DMS53 treated with DMSO at 0.1 percent for 48 hours (cell line): ENCODE data around the gene ZFHX3.
A peak's percentile ranks its signal among the peaks of the same experiment; 100 is the strongest.
"Not testable (repeated sequence)": the region's sequence is repeated elsewhere in the genome, so short reads cannot be mapped to it uniquely, and the experiment has no call there.

ENCODE experiments used
- DNase-seq: peaks from one replicate; lab custom pipeline; 2025; ENCODE audit not compliant: unreplicated experiment; lab: John Stamatoyannopoulos, UW

Gene ZFHX3

DNA sequence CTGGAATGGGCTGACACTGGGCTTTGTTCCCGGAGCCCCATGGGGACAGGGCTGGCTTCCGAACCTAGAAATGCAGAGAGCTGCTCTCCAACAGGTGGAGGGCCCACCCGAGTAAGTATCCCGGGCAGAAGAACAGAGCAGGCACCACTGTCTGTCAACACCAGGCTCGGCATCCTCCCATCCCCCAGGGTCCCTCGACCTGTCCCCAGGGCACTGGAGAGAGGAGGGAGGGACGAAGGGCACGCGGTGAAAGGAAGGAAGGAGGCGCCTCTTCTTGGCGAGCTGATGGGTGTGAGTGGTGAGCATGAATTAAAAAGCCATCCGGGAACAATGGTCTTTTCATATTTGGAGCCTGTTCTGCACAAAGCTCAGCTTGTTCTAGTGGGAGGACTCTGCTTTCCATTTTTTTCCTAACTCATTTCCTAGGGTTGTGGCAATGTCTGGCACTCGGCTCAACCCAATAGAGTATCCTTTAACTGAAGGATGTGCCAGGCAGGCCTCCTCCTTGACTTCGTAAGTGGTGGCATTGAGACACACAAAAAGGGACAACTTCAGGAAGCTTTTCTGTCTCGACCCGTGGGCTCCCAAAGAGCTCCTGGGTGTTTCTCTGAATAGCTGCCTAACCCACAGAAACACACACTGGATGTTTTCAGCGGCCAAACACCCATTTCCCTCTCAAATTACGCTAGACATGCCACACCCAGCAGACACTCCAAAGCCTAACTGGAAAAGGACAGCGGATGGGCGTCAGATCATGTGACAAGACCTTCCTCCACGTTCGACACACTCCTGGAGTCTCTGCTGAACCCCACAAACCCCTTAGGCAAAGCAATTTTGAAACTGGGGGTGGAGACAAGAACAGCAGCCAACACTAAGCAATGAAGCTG is 47.7 kb downstream of the ZFHX3 start:
- no peak for DNase-seq

DNA sequence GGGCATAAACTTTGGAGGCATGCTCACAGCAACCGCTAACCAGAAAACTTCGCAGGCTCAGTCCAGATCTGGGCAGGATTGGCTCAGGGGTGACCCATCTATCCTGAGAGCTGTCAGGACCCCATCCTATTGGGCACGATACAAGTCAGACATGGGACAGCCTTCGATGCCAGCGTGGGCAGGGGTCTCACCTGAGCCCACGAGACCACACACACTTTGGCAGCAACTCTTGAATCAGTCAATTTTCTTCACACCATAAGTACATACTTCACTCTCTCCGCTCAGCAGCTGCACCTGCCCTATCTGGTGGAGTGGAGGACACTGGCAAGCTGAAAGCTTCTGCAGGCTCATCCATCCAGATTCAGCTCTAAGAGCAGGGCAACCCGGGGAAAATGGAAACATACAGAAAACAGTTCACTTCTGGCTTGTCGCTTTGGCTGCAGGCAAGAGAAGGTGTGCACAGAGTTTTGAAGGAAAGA is 48.3 kb downstream of the ZFHX3 start:
- DNase-seq, result no peak

DNA sequence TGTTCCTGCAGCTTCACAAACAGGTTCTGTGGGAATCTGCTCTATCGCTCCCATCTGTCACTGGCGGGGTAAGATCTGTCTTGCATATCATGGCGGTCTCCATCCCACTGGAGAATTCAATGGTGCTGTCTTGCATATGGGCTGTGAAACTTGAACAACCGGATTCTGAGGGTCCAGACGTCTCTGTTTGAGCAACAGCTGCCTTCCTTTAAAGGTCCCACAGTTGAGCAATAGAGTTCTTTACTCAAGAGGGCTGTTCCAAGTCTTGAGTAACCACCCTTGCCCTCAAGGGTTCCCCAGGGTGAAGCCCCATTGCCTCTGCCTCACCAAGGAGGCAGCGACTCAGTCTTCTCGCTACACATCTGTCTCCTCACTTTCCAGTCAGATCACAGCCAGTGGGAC is 50.8 kb downstream of the ZFHX3 start:
- DNase-seq, result peak; percentile 14

DNA sequence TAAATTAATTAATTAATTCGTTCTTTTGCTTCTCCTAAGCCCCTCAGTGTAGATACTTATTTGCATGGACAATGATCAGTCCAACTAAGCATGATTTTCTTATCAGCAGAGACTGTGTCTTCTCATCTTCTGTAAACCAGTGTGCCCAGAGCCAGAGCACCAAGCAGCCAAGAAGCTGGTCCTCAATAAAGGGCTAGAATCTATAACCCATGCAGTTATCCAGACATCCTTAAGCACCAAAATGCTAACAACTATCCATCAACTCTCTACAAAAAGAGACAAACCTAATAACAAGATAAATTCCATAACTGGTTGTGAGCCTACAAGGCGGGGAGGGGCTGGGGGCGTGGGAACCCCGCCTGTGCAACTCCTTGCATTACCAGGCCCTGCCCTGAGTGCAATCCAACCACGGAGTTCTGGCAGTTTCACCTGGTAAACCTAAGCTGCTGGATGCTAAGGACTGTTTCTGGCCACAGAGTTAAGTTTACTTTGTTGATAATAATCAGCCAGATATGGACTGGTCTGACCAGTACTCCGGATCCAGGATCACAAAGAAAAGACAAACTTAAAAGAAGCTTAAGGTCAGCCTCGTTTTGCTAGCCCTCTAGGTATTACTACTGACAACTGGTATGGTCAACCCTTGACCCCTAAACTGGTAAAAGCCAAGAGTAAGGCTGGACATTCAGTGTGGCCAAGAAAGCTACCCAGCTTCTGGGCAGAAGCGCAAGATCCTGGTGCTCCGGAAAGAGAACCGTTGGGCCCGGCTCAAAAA is 51.5 kb downstream of the ZFHX3 start:
- no peak for DNase-seq

DNA sequence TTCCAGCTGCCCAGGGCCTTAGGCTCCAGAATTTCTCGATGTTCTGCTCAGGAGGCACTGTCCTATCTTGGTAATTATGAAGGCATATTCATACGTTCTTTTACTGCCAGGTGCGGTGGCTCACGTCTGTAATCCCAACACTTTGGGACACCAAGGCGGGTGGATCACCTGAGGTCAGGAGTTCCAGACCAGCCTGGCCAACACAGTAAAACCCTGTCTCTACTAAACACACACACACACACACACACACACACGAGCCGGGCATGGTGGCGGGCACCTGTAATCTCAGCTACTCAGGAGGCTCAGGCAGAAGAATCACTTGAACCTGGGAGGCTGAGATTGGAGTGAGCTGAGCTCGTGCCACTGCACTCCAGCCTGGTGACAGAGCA is 52.1 kb downstream of the ZFHX3 start:
- not testable (repeated sequence) for DNase-seq

DNA sequence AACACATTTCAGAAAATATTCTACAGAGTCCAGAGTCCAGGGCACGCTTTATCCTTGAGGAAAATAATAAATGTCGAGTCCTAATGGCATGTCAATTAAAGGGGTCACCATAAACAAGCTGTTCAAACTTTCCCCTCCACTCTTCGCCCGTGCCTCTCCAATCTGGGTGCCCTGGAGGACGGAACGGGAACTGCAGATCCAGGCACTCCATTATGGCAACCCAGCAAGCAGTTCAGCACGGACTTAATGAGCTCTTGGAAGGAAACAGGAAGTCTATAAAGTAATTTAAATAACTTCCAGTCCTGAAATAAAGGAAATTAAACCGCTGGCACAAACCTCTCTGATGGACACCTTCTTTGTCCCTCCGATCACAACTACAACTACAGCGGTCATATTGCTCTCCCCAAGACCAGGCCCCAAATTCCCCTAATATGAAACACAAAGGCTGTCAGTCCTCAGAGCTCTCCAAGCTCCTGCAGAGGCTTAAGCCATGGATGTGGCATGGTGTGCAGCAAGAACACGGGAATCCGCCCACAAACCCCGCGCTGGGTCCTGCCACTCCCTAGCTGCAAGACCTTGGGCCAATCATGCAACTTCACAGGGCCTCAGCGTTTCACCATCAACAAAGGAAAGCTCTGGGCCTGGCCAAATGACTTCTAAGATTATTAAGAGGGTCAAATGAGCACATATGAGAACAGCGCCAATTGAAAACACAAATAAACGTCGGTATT is 52.6 kb downstream of the ZFHX3 start:
- no peak for DNase-seq

DNA sequence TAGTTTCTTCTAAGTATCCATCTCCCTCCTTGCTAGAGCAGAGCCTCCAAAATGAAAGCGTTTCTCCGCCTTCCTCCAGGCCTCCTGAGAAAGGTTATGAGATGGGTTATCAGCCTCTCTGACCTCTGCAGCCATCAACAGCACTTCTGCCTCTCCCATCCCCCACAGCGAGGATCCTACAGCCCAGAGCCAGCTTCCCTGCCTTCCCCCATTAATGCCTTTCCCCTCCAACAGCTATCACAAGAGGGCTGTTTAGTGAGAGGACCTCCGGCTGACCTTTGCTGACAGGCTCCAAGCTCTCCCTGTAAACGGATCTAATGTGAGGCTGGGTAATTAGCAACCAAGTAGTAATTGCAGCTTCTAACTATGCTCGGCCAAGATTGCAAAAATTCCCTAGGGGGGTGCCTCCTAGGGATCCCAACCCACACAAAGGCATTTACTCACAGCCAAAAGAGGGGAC is 55.8 kb downstream of the ZFHX3 start:
- no peak for DNase-seq

DNA sequence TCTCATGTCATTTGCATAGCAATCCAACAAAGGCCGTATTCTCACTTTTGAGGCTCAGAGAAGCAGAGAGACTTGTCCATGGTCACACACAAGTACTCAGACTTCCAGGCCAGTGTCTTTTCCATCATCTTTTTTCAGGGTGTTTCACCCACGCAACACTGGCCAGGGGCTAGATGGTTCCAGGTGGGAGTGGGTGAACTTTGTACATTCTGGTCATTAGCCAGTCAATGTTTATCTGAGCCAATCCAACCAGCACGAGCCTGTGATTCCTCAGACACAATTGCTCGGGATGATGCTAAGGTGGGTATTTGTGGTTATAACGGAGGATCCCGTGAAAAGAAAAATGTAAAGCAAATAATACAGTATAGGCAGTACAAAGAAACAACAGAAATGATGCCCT is 56.3 kb downstream of the ZFHX3 start:
- DNase-seq, result no peak

DNA sequence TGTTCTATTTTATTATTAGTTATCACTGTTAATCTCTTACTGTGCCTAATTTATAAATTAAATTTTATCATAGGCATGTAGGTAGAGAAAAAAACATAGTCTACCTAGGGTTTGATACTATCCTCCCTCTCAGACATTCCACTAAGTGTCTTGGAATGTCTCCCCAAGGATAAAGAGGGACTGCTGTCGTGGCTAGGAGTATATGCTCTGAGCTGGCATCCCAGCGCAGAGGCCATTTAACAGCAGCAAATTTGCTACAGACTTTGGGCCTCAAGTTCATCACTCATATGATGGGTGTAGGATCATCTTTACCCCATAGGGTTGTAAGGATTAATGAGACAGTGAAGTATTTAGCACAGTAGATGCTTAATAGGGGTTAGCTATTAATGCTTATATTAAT is 56.7 kb downstream of the ZFHX3 start:
- DNase-seq, result no peak

DNA sequence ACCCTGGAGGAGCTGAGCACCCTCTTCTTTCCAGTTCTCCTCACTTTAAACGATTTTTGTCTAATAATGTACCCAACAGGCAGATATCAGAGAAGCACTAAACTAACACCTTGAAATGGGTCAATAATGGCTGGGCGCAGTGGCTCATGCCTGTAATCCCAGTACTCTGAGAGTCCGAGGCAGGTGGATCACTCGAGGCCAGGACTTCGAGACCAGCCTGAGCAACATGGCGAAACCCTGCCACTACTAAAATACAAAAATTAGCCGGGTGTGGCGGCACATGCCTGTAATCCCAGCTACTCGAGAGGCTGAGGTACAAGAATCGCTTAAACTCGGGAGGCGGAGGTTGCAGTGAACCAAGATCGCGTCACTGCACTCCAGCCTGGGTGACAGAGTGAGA is 57.4 kb downstream of the ZFHX3 start:
- no peak for DNase-seq

DNA sequence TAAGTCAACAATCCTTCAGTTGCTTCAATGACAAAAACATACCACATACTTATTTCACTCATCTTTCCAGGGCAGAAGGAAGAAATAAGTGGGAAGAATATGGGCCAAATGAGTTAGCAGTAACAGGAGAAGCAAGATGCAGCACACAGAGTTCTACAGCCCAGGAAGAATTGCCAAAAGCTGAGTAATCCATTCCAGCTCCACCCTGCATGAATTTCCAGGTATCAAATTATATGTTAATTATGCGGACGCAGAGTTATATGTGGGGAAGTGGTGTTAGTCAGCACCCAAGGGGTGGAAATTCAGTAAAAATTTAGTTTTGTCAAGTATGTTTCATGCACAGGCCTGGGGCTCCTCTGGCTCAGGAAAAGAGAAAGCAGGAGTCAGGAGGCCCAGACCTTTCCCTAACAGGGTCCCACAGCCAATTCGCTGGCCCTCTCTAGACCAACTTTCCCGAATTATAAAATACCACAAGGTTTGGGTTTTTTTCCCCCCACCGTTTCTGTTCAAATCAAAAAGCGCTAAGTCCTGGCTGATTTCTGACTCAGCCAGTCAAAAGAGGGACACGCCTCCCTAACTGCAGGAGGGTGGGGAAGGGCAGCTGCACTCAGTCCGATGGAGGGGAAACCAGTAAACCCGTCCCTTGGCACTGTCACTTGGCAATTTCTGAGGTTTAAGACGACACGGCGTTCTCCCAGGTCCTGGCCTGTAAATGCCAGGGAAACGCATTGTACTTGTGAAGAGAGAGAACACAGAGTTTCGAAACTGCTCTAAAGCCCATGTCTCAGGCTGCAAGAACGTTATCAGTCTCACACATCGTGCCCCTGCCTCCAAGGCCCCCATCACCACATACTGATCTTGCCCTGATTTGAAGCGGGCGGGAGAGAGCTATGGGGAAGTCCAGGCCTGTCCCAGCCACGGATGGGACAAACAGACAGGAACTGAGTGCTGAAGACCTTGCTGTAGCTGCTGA is 58.1 kb downstream of the ZFHX3 start:
- no peak for DNase-seq

DNA sequence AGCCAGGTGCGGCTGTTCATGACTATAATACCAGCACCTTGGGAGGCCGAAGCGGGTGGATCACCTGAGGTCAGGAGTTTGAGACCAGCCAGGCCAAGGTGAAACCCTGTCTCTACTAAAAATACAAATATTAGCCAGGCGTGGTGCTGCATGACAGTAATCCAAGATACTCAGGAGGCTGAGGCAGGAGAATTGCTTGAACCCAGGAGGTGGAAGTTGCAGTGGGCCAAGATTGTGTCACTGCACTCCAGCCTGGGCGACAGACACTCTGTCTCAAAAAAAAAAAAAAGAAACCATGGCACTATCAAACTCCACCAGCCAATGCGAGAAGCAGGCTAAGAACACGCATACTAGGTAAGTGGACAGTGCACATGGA is 58.7 kb downstream of the ZFHX3 start:
- DNase-seq, result not testable (repeated sequence)

DNA sequence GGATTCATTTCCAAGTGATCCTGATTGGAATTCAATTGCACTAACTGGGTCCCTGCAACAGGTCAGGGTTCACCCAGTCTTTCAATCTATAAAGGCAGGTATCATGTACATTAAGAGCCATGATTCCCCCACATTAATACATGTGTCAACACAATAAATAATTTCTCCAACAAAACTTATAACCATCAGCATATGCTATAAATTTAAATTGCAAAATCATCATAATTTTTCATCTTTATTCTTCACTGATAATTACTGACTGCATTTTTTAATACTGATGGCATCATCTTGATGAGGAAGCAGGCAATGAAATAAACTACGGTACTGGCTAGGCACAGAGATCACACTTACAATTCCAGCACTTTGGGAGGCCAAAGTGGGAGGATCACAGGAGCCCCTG is 59.4 kb downstream of the ZFHX3 start:
- no peak for DNase-seq

DNA sequence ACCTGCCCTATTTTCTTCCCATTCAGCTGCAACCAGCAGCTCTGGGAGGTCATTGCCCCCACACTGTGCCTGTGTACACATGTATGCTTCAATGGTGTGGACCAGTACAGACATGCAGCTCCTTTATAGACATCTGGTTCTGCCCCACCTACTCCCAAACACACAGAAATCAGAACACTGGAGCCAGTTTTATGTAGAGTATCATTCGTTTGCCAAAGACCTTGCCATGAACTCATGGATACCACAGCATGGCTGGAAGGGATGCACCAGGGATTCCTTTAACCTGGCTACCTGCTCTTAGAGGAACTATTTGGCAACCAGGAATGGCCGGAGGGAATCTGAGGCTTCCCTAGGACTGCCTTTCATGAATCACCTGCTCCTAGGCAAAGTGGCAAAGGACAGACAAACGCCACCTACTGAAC is 60.4 kb downstream of the ZFHX3 start:
- no peak for DNase-seq

DNA sequence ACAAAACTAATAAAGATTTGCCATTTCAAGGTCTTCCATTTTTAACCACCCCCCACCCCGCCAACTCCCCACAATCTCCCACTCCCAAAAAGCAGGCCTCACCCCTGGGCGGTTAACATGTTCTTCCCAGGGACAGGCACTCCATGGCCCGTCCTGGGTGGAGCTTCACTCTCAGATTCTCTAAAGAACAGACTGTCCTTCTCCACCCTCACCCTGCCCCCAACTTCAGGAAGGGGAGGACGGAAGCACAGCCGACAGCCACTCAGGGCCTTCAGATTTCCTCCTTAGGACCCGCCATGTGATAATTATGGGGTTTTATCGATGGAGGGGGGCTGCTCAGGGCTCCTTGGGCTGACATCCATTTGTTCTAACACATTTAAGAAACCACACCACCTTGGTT is 61.9 kb downstream of the ZFHX3 start:
- DNase-seq, result no peak

DNA sequence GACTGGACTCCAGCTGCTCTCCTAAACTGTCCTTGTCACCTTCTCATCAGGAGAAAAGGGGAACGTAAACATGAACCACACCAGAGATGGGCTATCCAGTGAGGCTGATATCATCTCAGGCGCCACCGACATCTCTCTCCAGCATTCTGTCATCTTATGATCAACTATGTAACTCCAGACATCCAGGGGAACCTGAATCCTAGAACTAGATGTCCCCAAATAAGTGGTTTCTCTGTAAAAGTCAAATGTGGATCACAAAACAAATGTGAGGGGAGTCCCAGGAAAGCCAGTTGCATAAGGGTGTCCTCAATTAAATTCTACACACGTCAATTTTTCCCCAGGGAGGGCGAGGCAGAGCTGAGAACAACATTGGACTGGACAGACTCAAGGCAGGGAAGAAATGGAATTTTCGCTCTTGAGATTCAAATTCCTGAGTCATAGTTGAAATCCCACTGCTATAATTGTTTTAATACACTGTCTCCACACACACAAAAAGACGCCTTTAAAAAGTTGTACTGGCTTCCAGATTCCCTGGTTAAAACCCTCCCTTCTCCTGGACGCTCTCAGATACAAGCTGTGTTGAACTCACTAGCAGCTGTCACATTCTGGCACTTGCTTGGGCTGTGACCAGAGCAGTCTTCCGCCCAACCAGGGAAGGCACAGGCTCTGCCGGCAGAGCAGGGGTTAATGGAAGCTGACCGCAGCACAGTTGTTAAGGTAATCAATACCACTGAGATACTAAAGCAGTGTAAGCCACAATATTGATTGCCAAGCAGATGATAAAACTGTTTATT is 62.6 kb downstream of the ZFHX3 start:
- no peak for DNase-seq

DNA sequence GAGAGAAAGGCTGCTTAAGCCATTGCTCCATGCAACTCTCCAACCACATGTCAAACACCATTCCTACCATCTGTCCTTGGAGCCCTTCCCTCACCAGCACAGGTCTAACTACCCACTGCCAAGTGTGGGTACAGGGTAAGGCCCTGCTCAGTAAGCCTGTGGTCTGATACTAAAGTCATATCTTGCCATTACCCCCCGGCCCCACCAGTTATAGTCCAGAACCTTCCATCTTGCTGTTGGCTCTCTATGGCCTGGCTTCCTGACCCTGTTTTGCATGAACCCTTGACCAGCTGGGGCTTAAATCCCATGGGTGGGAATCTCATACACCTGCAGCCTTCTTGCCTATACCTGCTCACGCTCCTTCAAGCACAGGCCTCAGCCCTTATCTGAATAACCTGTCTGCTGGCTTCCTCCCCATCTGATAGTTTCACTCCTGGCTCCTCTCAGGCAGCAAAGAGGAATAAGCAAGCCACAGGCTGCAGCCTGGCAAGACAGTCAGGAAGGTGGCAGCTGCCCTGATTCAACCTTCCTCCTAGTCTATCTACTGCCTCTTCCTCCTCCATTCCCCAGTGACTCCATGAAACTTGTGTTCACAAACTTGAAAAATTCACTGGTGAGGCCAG is 64.1 kb downstream of the ZFHX3 start:
- no peak for DNase-seq

DNA sequence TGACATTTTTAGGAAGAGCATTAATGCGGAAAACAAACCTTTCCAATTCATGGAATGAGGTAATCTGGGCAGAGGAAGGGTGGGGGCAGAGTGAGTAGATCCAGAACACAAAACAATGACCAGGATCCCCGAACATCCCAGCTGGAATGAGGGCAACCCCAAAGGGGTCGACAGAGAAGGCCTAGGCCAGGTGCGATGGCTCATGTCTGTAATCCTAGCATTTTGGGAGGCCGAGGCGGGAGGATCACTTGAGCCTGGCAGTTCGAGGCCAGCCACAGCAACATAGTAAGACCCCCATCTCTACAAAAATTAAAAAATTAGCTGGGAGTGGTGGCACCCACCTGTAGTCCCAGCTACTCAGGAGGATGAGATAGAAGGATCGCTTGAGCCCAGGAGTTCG is 64.7 kb downstream of the ZFHX3 start:
- no peak for DNase-seq

DNA sequence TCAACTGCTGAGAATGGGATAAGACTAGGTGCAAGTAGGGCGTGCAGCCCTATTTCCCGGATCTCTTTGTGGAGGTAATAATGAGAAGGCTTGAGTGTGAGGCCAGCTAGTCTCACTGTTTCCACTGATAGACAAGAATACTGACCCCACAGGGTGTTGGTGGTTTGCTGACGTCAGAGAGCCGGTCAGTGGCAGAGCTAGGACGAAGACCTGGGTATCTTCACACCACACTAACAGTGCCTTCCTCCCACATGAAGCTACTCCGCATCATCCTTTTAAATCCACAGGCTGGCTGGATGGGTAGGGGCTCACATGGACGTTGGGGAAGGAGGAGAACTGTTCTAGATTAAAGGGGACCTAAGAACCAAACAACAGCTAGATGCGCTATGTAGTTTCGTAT is 68.0 kb downstream of the ZFHX3 start:
- no peak for DNase-seq
